TTC549 (cell line): ENCODE data around the gene ZNF101.
"Not testable (repeated sequence)": the region's sequence is repeated elsewhere in the genome, so short reads cannot be mapped to it uniquely, and the experiment has no call there.

Source experiments
- FAIRE-seq: peaks from 2 replicates; lab custom pipeline; 2012; peaks lifted over from hg19 to GRCh38; lab: Jason Lieb, UNC

ZNF101 gene

DNA sequence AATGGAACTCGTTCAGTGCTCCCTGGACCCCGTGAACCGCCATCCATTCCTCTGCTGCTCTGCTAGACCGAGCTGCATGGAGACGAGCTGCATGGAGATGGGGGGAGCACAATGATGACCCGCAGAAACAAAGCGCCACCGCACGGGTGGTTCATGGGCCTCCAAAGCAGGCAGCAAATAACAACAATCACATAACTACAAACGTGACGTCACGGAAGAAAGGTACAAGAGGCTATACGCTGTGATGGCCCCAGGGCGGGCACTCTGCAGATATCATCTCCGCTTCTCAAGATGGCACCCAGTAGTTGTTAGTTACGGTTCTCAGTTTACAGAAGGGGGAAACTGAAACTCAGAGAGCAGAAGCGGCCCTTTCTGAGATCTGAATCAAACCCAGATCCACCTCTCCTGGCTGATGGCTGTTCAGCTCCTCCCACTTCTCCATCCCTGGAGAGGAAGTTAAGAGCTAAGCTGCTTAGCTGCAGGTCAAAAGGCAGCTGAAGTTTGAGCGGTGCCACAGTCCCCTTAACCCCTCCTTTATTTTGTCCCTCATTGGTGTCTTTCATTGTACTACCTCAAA lies 6.9 kb upstream of the ZNF101 start:
- FAIRE-seq, result no peak

- FAIRE-seq, result no peak
Measured at GRCh38 chr19:19662344-19662743, 6.3 kb upstream of the ZNF101 start.

- no peak for FAIRE-seq
Measured at GRCh38 chr19:19662871-19663255, 5.8 kb upstream of the ZNF101 start.

DNA sequence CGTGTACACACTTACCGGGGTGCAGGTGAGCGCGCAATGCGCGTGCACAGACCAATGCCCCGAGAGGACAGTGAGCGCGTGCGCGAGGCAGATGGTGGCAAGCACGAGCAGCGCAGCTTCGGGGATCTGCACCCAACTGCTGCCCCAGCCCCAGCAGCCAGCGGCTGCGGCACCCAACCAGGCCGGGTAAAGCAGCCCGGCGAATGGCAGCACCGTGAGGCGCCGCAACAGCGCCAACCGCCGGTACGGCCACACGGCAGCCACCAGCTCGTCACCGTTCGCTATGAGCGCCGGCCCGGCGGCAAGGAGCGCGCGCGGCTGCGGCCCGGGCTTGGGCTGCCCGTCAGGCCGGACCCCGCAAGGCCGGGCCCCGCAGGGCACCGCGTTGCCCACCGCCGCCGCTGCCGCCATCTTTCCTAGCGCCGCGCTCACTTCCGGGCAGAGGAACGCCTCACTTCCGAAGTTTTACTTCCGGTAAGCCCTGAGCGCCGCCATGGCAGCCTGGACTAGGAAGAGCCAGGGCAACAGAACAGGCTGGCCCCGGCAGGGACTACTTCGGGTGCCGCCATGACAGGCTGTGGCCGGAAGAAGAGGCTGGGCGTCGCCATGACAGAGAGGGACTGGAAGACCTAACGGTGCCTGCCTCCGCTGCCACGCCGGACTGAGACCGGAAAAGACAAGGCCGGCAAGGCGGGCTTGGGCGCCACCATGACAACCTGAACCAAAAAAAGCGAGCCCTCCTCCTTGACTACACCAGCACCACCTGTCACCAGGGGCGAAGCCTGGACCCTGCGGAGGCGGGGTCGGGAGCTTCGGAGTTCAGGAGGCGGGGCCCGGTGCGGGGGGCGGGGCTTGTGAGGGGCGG lies 5.2 kb upstream of the ZNF101 start, which contains the start of gene ATP13A1:
Gene ATP13A1, minus strand, starts transcription at position 421 of the 865 bp plus-strand sequence. Its CDS starts 10 bp downstream, at position 411.
- peak; percentile 68 for FAIRE-seq

- not testable (repeated sequence) for FAIRE-seq
Measured at GRCh38 chr19:19665420-19665948, 3.2 kb upstream of the ZNF101 start.

DNA sequence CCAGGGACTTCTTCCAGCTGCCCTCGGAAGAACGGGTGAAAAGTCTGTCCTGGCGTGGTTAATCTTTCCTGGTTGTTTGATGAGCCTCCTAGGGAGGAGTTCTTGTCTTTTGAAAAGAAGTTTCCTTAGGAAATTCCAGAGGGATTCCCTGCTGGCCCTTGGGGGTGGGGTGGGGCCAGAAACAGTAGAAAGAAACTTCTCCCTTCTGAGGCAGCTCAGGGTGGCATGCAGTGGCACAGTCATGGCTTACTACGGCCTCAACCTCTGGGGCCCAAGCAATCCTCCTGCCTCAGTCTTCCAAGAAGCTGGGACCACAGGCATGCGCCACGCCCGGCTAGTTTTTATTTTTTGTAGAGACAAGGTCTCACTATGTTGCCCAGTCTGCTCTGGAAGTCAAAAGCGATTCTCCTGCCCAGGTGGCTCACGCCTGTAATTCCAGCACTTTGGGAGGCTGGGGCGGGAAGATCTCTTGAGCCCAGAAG lies 1.5 kb downstream of the ZNF101 start:
- no peak for FAIRE-seq

DNA sequence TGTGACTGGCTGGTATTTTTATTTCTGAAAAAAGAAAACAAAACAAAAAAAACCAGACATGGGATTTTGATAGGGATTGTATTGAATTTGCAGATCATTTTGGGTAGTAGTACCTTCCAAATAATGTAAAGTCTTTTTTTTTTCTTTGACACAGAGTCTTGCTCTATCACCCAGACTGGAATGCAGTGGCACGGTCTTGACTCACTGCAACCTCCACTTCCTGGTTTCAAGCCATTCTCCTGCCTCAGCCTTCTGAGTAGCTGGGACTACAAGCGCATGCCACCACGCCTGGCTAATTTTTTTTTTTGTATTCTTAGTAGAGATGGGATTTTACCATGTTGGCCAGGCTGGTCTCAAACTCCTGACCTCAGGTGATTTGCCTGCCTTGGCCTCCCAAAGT lies 4.2 kb downstream of the ZNF101 start:
- FAIRE-seq, result no peak

DNA sequence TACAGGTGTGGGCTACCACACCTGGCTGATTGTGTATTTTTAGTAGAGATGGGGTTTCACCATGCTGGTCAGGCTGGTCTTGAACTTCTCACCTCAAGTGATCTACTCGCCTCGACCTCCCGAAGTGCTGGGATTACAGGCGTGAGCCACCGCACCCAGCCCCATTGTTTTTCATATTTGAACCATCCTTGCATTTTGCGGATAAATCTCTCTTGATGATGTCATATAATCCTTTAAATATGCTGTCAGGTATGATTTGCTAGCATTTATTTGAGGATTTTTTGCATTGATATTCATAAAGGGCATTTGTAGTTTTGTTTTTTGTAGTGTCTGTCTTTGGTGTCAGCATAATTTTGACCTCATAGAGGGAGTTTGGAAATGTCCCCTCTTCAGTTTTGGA lies 5.7 kb downstream of the ZNF101 start:
- no peak for FAIRE-seq

DNA sequence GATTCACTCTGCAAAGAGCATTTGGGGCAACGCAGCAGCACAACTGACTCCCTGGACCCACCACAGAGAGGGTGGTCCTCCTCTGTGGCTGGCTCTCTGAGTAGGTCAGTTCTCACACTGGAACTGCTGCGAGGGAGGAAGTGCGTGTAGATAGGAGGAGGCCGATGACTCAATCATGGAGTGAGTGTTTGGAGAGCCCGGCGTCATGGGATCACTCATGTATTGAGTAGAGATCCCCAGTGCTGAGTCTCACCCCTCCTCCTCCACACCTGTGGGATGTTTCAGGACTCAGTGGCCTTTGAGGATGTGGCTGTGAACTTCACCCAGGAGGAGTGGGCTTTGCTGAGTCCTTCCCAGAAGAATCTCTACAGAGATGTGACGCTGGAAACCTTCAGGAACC lies 8.9 kb downstream of the ZNF101 start:
- FAIRE-seq, result no peak

DNA sequence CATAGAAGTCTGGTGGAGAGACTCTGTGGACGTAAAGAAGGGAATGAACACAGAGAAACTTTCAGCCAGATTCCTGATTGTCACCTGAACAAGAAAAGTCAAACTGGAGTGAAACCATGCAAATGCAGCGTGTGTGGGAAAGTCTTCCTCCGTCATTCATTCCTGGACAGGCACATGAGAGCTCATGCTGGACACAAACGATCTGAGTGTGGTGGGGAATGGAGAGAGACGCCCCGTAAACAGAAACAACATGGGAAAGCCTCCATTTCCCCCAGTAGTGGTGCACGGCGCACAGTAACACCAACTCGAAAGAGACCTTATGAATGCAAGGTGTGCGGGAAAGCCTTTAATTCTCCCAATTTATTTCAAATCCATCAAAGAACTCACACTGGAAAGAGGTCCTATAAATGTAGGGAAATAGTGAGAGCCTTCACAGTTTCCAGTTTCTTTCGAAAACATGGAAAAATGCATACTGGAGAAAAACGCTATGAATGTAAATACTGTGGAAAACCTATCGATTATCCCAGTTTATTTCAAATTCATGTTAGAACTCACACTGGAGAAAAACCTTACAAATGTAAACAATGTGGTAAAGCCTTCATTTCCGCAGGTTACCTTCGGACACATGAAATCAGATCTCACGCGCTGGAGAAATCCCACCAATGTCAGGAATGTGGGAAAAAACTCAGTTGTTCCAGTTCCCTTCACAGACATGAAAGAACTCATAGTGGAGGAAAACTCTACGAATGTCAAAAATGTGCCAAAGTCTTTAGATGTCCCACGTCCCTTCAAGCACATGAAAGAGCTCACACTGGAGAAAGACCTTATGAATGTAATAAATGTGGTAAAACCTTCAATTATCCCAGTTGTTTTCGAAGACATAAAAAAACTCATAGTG lies 10.8 kb downstream of the ZNF101 start:
- FAIRE-seq, result no peak

DNA sequence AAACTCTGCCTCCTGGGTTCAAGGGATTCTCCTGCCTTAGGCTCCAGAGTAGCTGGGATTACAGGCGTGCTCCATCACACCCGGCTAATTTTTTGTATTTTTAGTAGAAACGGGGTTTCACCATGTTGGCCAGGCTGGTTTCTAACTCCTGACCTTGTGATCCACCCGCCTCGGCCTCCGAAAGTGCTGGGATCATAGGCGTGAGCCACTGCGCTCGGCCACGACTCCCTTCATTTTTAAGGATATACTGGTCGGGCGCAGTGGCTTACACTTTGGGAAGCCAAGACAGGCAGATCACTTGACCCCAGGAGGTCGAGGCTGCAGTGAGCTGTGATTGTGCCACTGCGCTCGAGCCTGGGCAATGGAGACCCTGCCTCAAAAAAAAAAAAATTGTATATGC lies 17.5 kb downstream of the ZNF101 start:
- FAIRE-seq, result not testable (repeated sequence)

DNA sequence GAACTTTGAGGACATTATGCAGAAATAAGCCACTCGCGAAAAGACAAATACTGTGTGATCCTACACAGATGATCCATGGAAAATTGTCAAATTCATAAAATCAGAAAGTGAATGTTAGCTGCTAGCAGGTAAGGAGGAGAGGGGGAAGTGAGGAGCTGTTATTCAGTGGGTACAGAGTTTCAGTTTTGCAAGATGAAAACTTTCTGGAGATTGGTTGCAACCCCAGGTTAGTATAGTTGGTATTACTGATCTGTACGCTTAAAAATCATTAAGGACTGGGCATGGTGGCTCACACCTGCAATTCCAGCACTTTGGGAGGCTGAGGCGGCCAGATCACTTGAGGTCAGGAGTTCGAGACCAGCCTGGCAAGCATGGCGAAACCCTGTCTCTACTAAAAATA lies 17.9 kb downstream of the ZNF101 start:
- no peak for FAIRE-seq

GRCh38 chr19:19687090-19687489 lies 18.5 kb downstream of the ZNF101 start:
- no peak for FAIRE-seq

GRCh38 chr19:19689023-19689422 lies 20.4 kb downstream of the ZNF101 start:
- FAIRE-seq, result not testable (repeated sequence)

- no peak for FAIRE-seq
Measured at GRCh38 chr19:19691683-19692082, 23.0 kb downstream of the ZNF101 start.

- FAIRE-seq, result no peak
Measured at GRCh38 chr19:19696386-19696785, 27.7 kb downstream of the ZNF101 start.

DNA sequence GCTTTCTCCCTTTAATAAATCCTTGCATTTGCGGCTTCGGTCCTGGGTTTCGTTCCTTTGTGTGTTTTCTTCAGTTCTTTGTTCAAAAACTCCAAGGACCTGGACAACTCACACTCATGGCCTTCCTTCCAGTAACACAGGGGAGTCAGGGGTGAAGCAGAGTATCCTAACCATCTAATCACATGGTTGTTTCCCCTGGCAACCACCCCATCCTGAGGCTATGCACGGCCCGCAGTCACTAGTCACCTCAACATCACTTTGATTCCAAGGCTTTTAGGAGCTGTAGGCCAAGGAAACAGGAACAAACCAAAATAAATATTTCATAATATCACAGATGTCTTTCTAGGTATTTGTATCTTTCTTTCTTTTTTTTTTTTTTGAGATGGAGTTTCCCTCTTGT lies 28.9 kb downstream of the ZNF101 start:
- FAIRE-seq, result no peak

- not testable (repeated sequence) for FAIRE-seq
Measured at GRCh38 chr19:19700493-19700892, 31.9 kb downstream of the ZNF101 start.

GRCh38 chr19:19704836-19705235 lies 36.2 kb downstream of the ZNF101 start:
- FAIRE-seq, result no peak

GRCh38 chr19:19710506-19710905 lies 41.9 kb downstream of the ZNF101 start:
- FAIRE-seq, result no peak

- FAIRE-seq, result no peak
Measured at GRCh38 chr19:19711306-19711933, 42.8 kb downstream of the ZNF101 start.
